ENCODE results near the gene PRKN.
A peak's percentile ranks its signal among the peaks of the same experiment; 100 is the strongest.

PRKN gene

DNA sequence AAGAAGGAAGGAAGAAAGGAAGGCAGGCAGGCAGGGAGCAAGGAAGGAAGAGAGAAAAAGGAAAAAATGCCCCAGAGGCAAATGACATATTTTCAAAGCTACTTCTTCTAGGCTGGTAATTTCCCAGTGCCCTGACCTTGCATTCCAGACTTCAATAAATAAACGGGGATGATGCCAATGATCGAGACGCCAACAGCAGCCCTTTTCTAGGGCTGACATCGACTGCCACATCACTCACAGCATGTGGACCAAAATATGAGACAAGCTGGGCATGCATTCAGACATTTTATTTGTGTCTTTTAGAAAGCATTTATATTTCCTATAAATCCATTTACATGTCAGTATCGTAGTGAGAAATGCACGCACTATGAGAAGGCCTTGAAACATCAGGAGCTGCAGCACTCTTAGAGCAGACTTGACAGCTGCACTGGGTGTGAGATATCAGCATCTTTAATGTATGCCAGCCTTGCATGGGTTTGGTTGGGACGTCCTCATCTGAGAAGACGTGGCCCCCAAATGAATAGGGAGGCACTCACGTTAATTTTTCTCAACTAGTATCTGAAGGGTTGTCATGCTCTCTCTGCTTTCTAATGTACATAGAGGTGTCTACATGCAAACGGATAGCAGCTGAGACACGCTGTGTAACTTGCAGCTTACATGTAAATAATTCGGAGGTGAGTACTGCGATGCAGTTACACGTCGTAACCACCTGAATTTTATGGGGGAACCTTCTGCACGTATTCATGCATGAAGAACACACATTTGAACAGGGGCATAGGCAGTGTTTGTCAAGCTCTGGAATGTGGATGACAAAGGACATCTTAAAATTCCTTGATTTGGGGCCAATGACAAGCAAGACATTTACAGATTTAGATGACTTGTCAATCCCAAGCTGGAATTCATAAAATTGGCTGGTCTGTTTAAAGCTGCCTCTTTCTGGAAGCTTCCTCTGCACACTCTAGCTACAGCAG, 1304.6 kb downstream of the PRKN start:
- DNase-seq = no peak

DNA sequence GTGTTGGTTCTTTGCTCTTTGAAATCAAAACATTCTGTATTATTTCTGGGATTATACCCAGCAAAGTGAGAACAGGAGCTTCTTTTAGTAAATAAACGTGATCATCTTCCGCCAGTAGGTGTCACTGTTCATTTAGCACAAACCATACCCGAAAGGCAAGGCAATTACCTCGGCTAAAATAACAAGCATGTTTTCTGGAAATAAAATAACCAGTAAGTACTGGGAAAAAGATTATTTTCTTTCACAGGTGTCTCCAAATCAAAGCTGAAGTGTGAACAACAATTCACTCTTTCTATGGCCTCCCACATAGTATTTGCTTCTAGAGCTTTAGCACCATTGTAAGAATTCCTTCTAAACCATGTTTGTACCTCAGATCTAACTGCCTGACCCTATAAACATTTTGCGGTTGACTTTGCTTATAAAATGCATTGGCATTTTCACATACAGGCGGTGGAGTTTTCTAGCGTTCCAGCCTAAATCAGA, 1309.1 kb downstream of the PRKN start:
- peak; percentile 50 for DNase-seq

DNA sequence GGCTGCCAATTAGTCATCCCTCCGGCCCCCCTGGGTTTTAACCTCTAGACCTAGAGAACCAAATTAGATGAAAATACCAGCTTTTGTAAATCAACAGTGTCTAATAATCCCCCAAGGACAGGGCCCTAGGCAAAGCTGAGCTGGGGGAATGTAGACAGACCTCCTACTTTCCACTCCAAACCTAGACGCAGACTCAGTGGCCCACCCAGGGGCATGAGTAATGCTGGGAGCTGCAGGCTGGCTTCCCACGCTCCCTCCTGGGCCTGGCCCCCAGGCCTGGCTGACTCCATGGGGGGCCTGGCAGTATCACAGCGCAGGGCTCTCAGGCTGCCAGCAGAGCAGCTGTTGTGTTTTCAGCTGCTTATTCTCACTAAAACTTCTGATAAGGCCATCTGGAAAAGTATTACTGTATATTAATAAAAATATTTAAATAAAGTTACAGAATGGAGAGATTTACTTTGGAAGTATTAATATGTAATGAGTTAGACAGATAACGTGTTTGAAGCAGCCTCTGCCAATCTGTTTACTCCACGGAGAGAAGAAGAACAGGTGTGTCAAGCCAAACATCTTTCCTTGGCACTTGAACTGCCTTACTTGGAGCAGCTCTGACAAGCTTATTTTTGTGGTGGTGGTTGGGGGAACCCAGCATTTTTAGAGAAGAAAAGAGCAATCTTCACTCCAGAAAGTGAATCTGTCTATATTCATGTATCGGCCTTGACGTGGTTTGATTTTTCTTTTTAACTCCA, 1309.7 kb downstream of the PRKN start:
- DNase-seq = peak; percentile 57

DNA sequence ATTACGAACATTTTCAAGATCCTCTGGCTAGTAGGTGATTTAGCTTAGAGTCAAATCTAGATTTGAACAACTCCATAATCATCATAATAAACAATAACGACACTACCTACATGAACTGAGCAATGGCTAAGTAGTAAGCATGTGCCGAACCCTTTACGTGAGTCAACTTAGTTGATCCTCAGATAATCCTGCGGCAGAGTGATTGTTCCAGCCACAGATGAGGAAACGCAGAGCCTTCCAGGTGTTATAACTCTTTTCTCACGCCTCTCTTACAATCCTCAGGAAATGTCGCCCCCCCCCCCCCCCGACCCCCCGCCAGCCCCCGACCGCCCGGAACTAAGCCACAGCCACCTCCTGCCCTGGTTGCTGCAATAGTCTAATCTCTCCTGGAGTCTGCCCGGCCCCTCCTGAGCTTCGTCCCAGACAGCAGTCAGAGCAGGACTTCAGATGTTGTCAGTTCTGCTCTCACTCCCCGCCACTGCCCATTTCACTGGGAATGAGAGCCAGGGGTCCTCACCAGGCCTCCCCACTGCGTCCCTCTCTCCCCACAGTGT, 1312.2 kb downstream of the PRKN start:
- no peak for DNase-seq

DNA sequence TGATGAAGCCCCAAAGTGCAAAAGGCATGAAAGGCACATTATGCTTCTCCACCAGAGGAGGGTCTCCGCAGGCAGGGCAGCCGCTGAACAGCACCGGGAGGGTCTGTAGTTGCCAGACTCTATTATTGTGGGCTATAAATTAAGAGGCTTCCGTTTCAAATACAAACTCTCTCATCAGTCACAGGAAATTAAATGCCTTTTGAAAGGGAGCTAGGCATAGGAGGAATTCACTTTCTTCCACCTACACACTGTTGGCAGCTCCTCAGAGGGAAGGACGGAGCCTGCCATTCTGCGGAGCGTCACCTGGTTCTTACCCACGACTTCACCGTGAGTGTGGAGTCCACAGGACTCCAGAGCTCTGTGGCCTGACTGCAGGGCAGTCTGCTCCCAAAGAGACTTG, 1312.9 kb downstream of the PRKN start:
- no peak for DNase-seq

DNA sequence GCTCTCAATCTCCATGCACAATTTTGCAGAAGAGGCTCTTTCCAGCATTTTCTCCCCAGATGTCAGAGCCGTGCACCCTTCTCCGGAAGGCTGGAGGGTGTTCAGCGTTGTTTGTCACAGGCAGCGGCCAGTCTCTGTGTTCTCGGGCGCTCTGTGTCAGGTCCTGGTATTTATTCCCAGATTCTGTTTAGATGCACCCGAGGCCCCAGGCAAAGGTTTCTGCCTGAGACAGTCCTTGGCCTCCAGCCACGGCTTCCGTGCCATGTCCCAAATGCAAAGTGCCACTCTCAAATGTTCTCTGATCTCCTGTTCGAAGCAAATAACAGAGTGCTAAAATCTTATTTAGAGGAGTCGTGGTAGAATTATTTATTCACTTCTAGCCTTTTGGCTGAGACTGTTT, 1313.4 kb downstream of the PRKN start:
- DNase-seq = no peak

DNA sequence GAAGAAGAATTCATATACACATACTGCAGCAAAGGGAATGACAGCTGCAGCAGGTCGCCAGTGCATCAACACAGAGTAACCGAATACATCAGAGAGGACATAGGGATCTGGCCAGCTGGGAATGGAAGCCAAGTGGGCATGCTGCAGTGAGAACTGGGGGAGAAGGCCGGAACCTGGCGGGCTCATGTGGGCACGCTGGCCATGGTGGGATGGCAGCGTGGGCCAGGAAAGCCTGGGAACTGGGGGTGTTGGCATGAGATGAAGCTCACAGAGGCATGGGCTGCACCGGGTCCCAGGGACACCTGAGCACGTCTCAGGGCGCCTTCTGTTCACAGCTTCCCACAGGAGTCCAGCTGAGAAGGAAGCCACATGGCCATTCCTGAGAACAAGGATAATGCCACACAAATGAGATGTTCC, 1314.2 kb downstream of the PRKN start:
- peak; percentile 53 for DNase-seq

DNA sequence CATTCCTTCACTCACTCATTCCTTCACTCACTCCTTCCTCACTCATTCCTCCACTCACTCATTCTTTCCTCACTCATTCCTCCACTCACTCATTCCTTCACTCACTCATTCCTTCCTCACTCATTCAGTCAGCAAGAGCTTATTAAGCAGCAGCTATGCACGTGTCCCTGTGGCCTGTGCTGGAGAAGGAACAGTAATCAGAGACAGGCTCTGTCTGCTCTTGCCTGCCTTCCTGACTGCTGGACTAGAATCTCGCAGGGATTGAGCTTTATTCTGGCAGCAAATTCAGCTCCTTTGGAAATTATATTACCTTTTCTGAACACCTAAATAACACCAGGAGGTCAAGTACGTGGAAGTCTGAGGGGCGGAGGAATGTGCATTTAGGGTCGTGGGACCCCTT, 1314.8 kb downstream of the PRKN start:
- no peak for DNase-seq

DNA sequence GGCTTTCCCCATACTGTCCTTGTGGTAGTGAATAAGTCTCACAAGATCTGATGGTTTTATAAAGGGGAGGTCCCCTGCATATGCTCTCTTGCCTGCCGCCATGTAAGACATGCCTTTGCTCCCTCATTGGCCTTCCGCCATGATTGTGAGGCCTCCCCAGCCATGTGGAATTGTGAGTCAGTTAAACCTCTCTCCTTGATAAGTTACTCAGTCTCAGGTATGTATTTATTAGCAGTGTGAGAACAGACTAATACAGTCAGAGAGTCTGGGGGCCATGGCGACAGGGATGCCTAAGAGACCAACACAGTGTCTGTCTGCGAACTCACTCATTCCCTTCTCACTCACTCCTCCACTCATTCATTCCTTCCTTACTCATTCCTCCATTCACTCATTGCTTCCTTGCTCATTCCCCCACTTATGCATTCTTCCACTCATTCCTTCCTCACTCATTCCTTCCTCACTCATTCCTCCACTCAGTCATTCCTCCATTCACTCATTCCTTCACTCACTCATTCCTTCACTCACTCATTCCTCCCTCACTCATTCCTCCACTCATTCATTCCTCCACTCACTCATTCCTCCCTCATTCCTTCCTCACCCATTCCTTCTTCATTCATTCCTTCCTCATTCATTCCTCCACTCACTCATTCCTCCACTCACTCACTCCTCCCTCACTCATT, 1316.2 kb downstream of the PRKN start:
- no peak for DNase-seq

DNA sequence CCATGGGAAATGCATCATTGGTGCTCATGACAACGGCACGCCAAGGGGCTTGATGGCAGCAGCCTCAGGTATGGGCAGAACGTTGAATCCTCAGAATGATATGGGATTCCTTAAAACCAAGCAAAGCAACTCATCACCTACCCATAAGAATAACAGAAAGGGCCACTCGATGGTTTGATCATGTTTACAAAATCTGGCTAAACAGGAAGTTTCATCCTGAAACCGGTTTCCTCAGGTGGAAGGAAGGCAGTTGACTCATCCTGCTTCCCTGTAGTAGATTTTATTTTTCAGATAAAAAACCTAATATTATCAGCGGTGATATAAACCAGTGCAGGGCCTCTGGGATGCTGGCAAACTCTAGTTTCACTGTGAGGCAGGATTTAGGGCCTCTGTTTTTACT, 1316.8 kb downstream of the PRKN start:
- DNase-seq = no peak

DNA sequence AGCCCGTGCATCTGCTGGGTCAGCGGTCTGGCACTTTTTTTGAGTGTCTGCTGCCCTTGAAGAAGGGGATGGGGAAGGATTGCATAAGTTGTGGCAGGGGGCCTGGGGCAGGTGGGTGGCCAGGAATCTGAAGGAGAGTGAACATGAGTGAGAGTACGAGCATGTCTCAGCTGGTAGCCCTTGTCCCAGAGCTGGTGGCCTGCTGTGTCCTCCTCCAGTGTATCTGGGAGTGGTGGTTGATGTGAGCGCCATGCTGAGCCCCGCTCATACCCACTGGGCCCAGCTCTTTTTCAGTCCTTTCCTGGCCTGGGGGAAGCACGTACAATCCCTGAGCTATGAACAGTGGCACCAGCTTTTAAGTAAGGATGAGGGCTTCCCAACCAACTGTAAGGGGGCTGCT, 1317.5 kb downstream of the PRKN start:
- DNase-seq = no peak

DNA sequence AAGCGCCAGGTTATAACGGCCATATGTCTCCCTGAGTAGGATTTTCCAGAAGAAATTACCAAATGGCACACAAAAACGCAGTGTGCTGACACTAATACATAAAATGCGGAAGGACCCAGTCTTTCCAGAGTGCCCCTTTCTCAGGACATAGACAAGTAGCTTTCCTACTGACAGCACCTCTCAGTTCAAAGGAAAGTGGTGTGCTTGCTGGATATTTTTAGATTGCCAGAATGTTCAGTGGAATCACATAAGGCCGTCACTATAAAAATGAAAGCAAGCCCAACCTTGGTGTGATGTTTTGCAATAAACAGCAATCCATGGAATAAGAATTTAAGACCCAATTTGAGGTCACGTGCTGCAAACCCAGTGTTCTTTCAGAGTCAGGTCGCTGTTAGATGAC, 1318.2 kb downstream of the PRKN start:
- DNase-seq = no peak

DNA sequence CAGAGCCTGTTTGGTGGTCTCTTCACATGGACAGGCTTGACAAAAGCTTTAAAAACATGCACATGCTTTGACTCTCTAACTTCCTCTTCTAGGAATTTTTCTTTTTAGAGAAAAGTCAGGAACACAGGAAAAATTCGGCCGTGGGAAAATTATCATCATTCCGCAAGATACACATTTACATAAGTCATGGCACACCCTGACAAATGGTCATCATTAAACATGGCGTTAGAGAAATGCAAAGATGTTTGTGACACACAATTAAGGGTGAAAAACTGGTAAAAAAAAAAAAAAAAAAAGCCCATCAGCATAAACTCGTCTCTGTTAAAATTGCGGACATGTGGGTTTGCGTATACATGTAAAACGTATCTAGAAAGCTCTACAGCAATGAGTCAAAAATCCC, 1319.5 kb downstream of the PRKN start:
- DNase-seq = no peak

DNA sequence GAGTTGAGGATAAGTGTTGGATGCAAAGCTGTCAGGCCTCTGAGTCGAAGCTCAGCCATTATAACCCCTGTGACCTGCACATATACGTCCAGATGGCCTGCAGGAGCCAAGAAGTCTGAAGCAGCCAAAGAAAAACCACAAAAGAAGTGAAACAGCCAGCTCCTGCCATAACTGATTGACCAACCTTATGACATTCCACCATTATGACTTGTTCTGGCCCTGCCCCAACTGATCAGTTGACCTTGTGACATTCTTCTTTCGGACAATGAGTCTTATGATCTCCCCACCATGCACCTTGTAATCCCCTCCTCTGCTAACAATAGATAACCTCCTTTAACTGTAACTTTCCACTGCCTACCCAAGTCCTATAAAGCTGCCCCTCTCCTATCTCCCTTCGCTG, 1320.0 kb downstream of the PRKN start:
- DNase-seq = no peak

DNA sequence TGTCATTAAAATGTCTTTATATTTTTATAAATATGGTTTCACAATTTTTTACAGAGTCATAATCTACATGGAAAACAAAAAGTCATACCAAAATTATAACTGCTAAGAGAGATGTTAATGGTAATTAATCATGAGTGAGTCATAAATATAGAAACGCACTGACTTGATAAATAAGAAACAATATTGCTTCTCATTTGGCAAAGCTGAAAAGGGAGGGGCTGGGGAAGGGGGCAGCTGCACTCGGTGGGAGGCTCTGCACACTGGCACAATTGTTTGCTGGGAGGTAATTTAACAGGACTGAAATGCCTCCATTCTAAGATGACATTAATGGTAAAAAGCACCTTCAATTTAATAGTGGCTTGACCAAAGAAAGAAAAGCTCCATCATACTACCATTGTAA, 1320.5 kb downstream of the PRKN start:
- no peak for DNase-seq

DNA sequence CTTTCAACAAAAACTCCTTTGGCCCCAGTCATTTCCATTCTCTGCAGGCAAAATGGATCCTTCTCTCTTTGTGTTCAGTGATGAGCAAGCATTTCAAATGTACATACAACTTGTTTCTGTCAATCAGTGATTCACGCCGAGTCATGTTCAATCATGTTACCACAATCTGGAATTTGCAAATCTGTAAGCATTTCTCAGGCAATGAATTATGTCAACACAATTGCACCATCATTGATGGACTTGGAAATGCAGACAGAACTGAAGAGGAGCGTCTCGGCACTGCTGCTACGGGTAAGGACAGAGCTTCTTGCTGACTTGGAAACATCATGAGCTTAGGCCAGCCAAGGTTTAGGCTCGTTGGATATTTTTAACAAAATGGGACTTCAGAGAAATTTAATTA, 1320.9 kb downstream of the PRKN start:
- DNase-seq = no peak

DNA sequence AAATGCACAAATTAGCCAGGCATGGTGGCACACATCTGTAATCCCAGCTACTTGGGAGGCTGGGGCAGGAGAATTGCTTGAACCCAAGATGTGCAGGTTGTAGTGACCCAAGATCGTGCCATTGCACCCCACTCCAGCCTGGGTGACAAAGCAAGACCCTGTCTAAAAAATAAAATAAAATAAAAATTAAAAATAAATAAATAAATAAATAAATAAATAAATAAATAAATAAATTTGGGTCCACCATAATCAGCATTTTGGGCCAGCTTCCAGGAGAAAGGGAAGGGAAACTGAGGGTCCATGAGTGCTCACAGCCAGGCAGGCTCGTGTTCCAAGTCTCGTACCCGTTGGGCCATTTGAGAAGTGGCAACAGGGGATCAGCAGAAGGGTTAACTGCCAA, 1322.1 kb downstream of the PRKN start:
- no peak for DNase-seq

DNA sequence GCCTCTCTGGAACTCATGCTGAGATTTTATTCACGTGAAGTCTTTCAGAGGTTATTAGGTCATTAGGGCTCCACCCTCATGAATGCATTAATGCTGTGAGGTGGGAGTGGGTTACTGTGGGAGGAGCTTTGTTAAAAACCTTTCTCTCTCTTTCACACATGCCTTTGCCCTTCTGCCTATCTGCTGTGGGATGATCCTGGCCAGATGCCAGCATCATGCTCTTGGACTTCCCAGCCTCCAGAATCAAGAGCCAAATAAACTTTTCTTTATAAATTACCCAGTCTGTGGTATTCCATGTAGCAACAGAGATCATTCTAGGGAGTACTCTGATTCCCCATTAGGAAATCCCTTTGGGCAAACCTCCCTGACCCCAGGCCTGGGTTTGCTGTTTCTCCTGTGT, 1323.8 kb downstream of the PRKN start:
- DNase-seq = no peak

DNA sequence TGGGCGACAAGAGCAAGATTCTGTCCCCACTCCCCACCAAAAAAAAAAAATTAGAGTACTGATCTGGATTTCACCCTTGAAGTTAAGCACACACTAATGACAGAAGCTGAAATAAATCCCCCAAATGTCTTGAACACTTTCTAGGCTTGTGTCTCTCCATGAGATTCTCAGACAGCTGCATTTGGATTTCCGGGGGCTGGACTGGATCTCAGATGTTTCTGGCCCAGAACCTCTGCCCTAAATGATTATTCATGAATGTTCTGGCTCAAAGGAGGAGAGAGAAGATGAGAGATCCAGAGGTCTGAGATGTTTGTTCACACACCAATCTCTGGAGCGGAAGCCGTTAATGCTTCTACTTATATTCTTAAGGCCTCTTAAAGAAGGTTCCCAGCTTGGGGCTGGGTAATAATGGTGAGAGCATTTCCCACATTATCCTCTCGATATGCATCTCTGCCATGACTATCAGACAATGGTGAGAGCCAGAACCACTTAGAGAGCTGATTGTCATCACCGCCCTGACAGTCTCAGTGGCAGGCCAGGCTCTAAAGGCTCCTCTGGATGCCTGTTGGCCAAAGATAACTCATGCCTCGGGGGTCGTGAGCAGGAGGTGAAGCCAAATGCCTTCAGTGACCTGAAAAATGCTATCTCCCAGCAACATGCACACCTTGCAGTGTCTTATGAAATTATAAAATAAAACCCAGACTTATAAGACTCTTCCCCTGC, 1325.8 kb downstream of the PRKN start:
- DNase-seq = no peak

DNA sequence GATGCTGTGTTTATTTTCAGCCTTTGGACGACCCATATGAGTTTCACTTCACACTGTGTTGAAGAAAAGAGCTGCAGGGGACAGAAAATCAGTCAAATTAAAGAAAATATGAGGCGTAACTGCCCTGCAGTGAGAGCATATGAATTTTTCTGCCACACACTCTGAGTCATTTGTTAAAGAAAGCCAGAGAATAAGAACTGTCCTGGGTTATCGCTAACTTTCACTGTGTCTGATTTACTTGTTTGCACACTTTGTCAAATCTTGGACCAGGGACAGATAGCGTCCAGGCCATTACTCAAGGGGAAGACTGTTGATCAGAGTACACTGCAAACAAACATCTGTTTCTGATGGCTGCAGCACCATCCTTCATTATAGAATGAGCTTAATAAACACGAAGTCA, 1326.9 kb downstream of the PRKN start:
- DNase-seq = no peak

DNA sequence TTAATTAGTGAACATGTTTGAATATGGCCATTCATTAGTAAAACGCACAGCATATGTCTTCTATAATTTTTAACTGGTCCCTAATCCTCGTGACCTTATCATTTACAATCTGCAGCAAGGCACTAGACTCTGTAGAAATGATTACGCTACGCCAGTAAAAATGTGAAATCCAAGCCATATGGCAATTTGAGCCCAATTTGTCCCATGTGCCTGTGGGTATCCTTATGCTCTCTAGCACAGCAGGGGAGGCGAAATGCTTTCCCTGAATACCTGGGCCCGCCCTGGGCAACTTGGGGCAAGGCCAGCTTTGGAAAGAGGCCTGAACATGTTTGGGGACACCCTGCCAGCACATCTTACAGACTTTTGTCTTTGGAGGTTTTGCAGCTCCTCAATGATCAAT, 1331.0 kb downstream of the PRKN start:
- peak; percentile 1 for DNase-seq

DNA sequence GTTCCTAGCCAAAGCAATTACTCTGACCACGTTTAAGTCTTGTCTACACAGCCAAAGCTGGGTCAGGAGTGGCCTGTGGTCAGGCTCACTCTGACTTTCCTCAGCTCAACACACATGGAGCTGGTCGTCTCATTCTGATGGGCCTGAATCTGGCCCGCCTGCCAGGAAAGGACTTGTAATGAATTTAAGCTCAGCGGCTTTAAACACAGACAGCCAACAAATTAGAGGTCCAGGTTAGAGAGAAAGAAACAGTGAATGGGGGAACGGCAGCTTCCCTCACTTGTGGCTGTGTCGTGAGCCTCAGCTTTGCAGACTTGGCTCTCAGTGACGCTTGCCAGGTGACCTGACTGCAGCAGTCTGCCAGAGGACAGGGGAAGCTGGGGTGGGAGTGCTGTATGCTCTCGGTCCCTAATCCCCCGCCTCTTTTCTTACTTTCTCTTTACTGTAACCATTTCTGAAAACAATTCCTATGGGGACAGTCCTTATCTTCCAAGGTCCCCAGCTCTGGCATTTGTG, 1331.8 kb downstream of the PRKN start:
- DNase-seq = peak; percentile 45

All from right forelimb (tissue), 1 donor.